Activated B cell treated with CpG ODN at 0.5 μM for 24 hours (primary cell): ENCODE results near the gene TMPRSS13. TPM values are rescaled to one million over a fixed set of nuclear protein-coding genes. Genes with fewer than 3 reads are reported as not detected.

Experiments used
- ATAC-seq: fragments of 200-7000 bp; cut with Tn5 transposase; one replicate; pipeline ENCODE4 v1.10.0; 2021; ENCODE audit warnings: low read depth, mild to moderate bottlenecking, moderate library complexity
- CTCF ChIA-PET: fragments of 350-600 bp; sonication (Branson Sonifier 250); formaldehyde crosslinking; loops from one replicate; lab custom pipeline; 2021; ENCODE audit warnings: antibody characterized with exemption; lab: Charles Lee
- POLR2A ChIA-PET: fragments of 350-600 bp; sonication (Branson Sonifier 250); formaldehyde crosslinking; loops from one replicate; lab custom pipeline; 2021; ENCODE audit warnings: antibody characterized with exemption; lab: Charles Lee
- DNase-seq: peaks from one replicate; pipeline ENCODE4 v3.0.0; 2022
- H3K27ac Mint-ChIP-seq: one replicate; pipeline ENCODE4 v1.8.0; 2020; ENCODE audit warnings: mixed read lengths
- H3K27me3 Mint-ChIP-seq: one replicate; pipeline ENCODE4 v1.8.0; 2021; ENCODE audit warnings: mixed read lengths
- H3K36me3 Mint-ChIP-seq: one replicate; pipeline ENCODE4 v1.8.0; 2021; ENCODE audit warnings: low read depth, mixed read lengths
- H3K4me1 Mint-ChIP-seq: one replicate; pipeline ENCODE4 v1.8.0; 2021; ENCODE audit warnings: mixed read lengths
- H3K4me3 Mint-ChIP-seq: one replicate; pipeline ENCODE4 v1.8.0; 2020; ENCODE audit warnings: mild to moderate bottlenecking, mixed read lengths
- H3K9me3 Mint-ChIP-seq: one replicate; pipeline ENCODE4 v1.8.0; 2020; ENCODE audit warnings: mixed read lengths
- CTCF ChIP-seq: fragments of 200-600 bp; IDR thresholded peaks from one replicate; pipeline ENCODE4 v1.8.0; 2022; ENCODE audit warnings: antibody characterized with exemption, mild to moderate bottlenecking
- intact Hi-C: fragments of 100-400 bp; cut with micrococcal nuclease; formaldehyde crosslinking; loops from one replicate; pipeline ENCODE4 v1.15.1; 2024
- total RNA-seq: library from RNA; stranded (reverse); gene quantifications from 2 replicates; pipeline ENCODE4 v1.2.3, GENCODE V29; 2022

The TMPRSS13 gene
- total RNA-seq, 1 donor from 2014 or later: 3.7 TPM

DNA sequence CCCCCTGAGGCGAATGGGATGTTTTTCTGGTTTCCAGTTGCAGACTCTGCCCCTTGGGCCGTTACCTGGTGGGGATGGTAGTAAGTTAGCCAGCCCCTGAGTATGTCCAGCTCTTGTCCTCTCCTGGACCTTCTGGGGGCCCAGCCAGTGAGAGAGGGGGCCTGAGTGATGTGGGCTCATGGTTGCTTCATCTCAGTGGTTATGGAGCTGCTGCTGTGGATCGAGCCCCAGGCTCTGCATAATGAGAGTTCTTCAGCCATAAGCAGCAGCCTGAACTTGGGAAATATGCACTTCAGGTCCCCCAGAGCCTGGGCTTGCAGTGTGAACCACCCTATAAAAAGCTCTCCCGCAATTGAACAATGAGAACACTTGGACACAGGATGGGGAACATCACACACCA, 5.9 kb downstream of the TMPRSS13 start:
- no peaks in the 10 kb centered on the region for H3K36me3 Mint-ChIP-seq
- H3K27ac Mint-ChIP-seq: no peak overlapping the region
- H3K27me3 Mint-ChIP-seq: no peaks in the 10 kb centered on the region
- no peak for DNase-seq
- no peak for ATAC-seq
- TF ChIP-seq CTCF: no peak
- peaks cover 16% of the 10 kb centered on the region for H3K4me1 Mint-ChIP-seq
- intact Hi-C loops: no loop called here
- ChIA-PET POLR2A (interaction anchor here (1.1 kb wide), 1 partner anchor 84 kb away, joined by 4 read pairs; no protein-coding TSS in a partner anchor), CTCF (interaction anchor here (2.1 kb wide), 1 partner anchor 23 kb away, joined by 6 read pairs; no protein-coding TSS in a partner anchor)
- H3K9me3 Mint-ChIP-seq: no peaks in the 10 kb centered on the region
- H3K4me3 Mint-ChIP-seq: no peak overlapping the region

GRCh38 chr11:117921893-117922292, 7.3 kb downstream of the TMPRSS13 start:
- ChIA-PET CTCF (interaction anchor here (1.6 kb wide), 1 partner anchor 23 kb away, joined by 4 read pairs; no protein-coding TSS in a partner anchor), POLR2A (no interaction called here)
- no peaks in the 10 kb centered on the region for H3K27me3 Mint-ChIP-seq
- H3K4me1 Mint-ChIP-seq: peaks cover 16% of the 10 kb centered on the region
- ATAC-seq (no peak), DNase-seq (no peak)
- no peaks in the 10 kb centered on the region for H3K36me3 Mint-ChIP-seq
- H3K9me3 Mint-ChIP-seq: no peaks in the 10 kb centered on the region
- no peak overlapping the region for H3K27ac Mint-ChIP-seq
- no peak overlapping the region for H3K4me3 Mint-ChIP-seq
- intact Hi-C loops: no loop called here
- no peak for TF ChIP-seq CTCF

- ATAC-seq (no peak), DNase-seq (no peak)
- no peaks in the 10 kb centered on the region for H3K36me3 Mint-ChIP-seq
- ChIA-PET CTCF (interaction anchor here (0.8 to 1.6 kb wide), 2 partner anchors 23 to 26 kb away, joined by 3 to 4 read pairs; no protein-coding TSS in a partner anchor), POLR2A (no interaction called here)
- H3K27me3 Mint-ChIP-seq: no peaks in the 10 kb centered on the region
- no peak overlapping the region for H3K4me3 Mint-ChIP-seq
- no peak for TF ChIP-seq CTCF
- no peak overlapping the region for H3K27ac Mint-ChIP-seq
- intact Hi-C loops: no loop called here
- H3K9me3 Mint-ChIP-seq: no peaks in the 10 kb centered on the region
- peaks cover 16% of the 10 kb centered on the region for H3K4me1 Mint-ChIP-seq
These were observed 7.7 kb downstream of the TMPRSS13 start for GRCh38 chr11:117921456-117921855.

GRCh38 chr11:117919781-117920221, 9.4 kb downstream of the TMPRSS13 start:
- DNase-seq (no peak), ATAC-seq (peak; percentile 86)
- Mint-ChIP-seq H3K9me3 (no peaks in the 10 kb centered on the region), H3K4me3 (peak overlapping the region; percentile 24), H3K36me3 (no peaks in the 10 kb centered on the region), H3K27ac (peak overlapping the region; percentile 84), H3K27me3 (no peaks in the 10 kb centered on the region), H3K4me1 (peaks cover 16% of the 10 kb centered on the region)
- ChIA-PET CTCF (interaction anchor here (1.0 to 2.3 kb wide), 4 partner anchors 27 to 133 kb away, joined by 3 to 10 read pairs (median 5); no protein-coding TSS in a partner anchor), POLR2A (interaction anchor here (0.6 to 1.4 kb wide), 8 partner anchors 13 to 730 kb away, joined by 3 to 7 read pairs (median 4); no protein-coding TSS in a partner anchor)
- intact Hi-C loops: loop anchor here (2.0 kb wide), 2 partner anchors 19 to 31 kb away; no protein-coding TSS in a partner anchor
- TF ChIP-seq CTCF: no peak

GRCh38 chr11:117919341-117919740, 9.9 kb downstream of the TMPRSS13 start:
- ATAC-seq: peak; percentile 88
- Mint-ChIP-seq H3K4me1 (peaks cover 16% of the 10 kb centered on the region), H3K27me3 (no peaks in the 10 kb centered on the region), H3K27ac (peak overlapping the region; percentile 84), H3K9me3 (no peaks in the 10 kb centered on the region), H3K36me3 (no peaks in the 10 kb centered on the region), H3K4me3 (peak overlapping the region; percentile 24)
- CTCF ChIA-PET: interaction anchor here (1.0 to 2.3 kb wide), 4 partner anchors 27 to 133 kb away, joined by 3 to 10 read pairs (median 5); no protein-coding TSS in a partner anchor
- TF ChIP-seq CTCF: no peak
- no peak for DNase-seq
- POLR2A ChIA-PET: interaction anchor here (0.6 to 1.4 kb wide), 8 partner anchors 12 to 730 kb away, joined by 3 to 7 read pairs (median 4); no protein-coding TSS in a partner anchor
- intact Hi-C loops: loop anchor here (2.0 kb wide), 2 partner anchors 19 to 31 kb away; no protein-coding TSS in a partner anchor
